HG03139 (cell line): ENCODE results near the gene ANKRD13C.
"Not testable (repeated sequence)": the region's sequence is repeated elsewhere in the genome, so short reads cannot be mapped to it uniquely, and the experiment has no call there.

ENCODE experiments used
- ATAC-seq: cut with Tn5 transposase; IDR thresholded peaks from one replicate; pipeline ENCODE4 v1.9.1; 2021; ENCODE audit not compliant: unreplicated experiment

ANKRD13C gene, protein sequence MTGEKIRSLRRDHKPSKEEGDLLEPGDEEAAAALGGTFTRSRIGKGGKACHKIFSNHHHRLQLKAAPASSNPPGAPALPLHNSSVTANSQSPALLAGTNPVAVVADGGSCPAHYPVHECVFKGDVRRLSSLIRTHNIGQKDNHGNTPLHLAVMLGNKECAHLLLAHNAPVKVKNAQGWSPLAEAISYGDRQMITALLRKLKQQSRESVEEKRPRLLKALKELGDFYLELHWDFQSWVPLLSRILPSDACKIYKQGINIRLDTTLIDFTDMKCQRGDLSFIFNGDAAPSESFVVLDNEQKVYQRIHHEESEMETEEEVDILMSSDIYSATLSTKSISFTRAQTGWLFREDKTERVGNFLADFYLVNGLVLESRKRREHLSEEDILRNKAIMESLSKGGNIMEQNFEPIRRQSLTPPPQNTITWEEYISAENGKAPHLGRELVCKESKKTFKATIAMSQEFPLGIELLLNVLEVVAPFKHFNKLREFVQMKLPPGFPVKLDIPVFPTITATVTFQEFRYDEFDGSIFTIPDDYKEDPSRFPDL

DNA sequence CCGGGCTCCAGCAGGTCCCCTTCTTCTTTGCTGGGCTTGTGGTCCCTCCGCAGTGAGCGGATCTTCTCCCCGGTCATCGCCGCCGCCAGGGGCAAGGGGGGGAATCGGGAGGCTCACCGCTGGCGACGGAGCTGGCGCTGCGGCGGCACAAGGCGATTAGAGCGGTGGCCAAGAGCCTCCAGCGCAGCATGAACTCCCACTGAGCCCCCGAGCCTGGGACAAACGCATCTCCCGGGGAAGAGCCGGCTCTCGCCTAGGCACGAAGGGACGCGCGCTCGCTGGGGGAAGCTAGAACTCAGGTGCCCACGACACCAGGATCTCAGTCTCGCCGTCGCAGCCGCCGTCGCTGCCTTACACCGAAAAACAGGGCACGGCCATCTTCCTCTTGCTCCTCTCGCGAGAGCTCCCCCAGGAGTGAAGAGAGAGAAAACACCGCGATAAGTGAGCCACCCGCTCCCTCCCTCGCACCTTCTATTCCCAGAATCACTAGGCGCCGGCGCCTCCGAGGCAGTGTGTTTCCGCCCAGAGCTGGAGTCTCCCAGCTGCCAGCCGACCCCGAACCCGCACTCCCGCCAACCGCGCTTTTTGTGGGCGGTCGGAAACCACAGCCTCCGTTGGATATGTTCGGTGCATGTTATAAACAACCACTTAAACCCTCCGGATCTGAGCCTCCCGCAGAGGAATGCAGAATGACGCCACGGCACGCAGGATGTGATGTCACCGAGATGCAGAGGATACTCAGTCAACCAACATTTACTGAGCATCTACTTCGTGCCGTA lies at the start of gene ANKRD13C:
ANKRD13C (minus strand) TSS at position 391 of the 779 bp plus-strand sequence; CDS start at position 77, 314 bp downstream.
- peak; percentile 95 for ATAC-seq

DNA sequence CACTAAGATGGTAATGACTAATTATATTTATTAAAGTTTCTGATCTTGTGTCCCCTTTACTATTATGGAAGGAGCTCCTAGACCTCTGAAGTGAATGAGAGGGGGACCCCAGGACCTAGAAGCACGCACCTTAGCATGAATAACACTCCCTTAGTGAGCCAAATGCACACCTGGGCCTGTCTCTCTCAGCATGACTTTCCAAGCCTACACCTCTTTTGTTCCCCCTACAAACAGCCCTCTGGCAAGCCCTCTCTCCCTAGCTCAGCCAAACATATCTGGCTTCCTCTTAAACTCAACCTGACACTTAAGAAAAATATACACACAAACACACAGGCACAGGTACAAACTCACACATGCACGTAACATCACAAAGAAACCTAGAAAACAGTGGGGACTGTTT lies 49.2 kb upstream of the ANKRD13C start:
- ATAC-seq = no peak

DNA sequence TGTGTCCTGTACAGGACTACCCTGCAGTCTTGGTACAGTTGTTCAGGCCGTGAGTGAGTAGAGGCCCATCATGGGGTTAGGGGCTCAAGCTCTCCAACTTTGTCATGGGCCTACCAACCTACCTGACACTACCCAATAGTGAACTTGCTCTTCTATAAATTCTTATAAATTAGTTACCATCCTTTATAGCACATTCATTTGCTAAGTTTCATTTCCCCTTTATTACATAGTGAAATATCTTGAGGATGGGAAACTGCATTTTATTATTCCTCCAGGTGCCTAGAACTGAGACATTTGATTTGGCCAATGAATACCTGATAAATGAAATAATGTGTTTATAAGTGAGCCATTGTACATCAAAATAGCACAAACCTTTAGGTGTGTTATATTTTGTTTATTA lies 47.5 kb upstream of the ANKRD13C start:
- no peak for ATAC-seq

DNA sequence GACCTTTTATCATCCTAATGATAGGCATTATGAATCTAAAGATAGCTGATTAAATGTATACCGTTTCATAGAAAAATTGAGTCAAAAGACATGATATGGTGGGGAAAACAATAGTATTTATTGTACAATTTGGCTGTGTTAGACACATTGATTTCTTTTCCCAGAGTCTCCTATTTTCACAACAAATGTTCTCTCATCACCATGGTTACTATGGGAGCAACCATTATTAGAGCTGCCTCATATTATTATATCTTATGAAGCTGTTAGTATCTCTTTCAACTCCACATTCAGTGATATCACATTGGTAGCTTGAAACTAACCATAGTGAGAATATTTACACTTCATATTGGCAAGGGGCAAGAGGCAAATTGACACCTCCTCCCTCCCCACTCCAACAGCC lies 45.8 kb upstream of the ANKRD13C start:
- ATAC-seq = no peak

DNA sequence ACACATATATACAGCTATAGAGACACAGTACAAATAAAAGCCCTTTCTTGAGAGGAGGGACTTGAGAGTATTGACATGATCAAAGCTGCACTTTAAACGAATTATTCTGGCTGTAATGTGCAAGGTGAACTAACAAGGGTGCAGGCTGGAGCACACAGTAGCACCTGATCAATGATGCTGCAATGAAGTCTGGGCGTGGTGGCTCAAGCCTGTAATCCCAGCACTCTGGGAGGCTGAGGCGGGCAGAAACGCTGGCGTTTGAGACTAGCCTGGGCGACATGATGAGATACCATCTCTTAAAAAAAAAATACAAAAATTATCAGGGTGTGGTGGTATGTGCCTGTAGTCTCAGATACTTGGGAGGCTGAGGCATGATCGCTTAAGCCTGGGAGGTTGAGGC lies 42.5 kb upstream of the ANKRD13C start:
- ATAC-seq = no peak

DNA sequence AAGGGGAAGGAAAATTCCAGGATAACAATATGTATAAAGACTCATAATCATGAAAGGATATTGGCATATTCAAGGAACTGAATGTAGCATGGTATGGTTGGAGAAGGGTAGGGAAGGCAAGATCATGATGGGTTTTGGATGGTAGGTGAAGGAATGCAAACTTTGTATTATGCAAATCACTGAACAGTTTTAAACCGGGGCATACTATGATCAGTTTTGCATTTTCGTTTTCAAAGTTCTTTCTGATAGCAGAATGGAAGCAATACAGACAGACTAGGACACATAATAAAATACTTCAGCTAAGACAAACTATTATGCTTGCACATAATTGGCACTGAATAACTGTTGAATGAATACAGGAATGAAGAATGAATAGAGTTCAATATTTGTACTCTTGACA lies 42.1 kb upstream of the ANKRD13C start:
- no peak for ATAC-seq

DNA sequence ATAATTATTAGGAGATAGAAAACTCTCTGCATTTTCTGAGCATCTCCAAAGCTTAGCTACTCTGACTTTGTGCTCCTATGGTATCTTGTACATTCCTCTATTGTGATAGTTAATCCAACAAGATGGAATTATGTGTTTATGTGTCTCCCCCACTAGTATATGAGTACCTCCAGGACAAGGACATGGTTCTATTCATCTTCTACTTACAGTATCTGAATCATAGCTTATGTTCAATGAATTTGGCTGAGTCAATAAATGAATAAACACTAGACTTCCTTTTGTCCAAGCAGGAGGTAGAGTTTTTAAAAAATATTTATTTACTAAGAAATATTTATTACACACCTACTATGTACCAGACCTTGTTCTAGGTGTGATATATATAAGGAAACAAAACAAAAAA lies 38.1 kb upstream of the ANKRD13C start:
- ATAC-seq = no peak

DNA sequence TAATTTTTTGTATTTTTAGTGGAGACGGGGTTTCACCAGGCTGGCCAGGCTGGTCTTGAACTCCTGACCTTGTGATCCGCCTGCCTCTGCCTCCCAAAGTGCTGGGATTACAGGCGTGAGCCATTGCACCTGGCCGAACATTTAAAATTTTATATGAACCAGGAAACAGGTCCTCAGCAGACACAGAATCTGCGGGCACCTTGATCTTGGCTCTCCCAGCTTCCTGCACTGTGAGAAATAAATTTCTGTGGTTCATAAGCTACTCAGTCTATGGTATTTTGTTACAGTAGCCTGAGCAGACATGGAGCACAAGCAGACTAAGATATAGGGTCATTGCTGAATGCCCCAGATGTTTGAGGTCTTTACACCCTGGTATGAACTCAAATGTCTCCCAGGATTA lies 33.0 kb upstream of the ANKRD13C start:
- no peak for ATAC-seq

DNA sequence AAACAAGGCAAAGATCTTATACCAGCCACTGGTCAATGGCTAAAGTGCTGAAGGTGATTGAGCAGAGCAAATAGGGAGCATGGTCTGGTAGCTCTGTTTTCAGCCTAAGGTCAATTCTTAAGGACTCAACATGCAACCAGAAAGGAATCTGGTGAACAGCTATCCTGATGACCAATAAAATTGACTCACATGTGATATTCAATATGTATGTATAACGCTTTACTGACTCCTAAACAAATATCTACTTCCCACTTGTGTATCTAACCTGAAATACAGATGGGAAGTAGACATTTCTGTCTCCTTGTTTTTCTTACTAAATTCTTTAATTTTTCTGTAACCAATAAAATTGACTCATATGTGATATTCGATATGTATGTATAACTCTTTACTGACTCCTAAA lies 31.6 kb upstream of the ANKRD13C start:
- ATAC-seq = no peak

DNA sequence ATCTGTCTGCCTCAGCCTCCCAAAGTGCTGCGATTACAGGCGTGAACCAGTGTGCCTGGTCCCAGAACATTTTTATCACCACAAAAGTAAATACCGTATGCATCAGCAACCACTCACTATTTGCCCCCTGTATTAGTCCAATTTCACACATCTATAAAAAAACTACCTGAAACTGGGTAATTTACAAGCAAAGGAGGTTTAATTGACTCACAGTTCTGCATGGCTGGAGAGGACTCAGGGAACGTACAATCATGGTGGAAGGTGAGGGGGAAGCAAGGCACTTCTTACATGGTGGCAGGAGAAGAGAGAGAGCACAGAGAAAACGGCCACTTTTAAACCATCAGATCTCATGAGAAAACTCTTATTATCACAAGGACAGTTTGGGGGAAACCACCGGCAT lies 31.0 kb upstream of the ANKRD13C start:
- ATAC-seq = no peak

DNA sequence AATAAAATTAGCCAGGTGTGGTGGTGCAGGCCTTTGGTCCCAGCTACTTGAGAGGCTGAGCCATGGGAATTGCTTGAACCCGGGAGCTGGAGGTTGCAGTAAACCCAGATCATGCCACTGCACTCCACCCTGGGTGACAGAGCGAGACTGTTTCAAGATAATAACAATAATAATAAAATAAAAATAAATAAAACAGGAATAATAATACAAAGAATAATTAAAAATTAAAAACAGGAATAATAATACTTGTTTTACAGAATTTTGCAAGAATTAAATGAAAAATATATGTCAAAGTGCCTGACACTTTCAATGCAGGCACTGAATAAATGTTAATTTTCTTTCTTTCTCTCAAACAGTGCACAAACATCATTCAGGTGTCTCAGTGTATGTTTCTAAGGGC lies 30.0 kb upstream of the ANKRD13C start:
- no peak for ATAC-seq

DNA sequence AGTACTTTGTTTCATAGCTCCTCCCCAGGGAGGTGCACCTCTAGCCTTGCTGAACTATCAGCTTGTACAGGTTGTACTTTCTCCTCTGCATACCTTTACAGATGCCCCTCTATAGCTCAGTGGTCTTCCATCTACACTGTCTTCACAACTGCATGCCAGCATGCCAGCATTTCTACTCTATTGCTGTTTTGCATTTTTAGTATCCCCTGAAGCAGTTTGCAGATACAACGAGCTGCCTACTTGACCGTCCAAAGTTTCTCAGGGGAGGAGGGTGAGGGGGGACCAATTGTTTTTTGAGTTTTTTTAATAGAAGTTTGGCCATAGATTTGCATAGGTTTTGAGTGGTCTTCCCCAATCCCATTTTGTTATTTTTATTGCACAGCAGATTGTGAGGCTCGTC lies 29.0 kb upstream of the ANKRD13C start:
- ATAC-seq = no peak

DNA sequence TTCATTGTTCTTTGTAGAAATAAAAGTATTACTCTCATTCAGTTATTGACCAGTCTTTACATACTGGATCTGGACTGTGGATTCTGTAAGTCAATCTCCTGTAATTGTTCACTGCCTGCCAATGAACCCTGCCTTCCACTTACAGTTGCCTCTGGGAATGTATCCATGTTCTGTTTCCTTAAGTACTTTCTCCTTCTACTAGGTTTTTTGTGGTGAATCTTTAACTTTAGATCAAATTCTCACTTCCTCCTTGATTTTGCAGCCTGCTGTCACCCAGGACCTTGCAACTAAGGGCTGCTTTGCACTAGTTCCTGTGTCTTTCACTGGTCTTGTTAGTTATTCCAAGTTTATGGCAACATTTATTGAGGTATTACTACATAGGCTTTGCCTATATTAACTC lies 28.2 kb upstream of the ANKRD13C start:
- ATAC-seq = peak; percentile 90

DNA sequence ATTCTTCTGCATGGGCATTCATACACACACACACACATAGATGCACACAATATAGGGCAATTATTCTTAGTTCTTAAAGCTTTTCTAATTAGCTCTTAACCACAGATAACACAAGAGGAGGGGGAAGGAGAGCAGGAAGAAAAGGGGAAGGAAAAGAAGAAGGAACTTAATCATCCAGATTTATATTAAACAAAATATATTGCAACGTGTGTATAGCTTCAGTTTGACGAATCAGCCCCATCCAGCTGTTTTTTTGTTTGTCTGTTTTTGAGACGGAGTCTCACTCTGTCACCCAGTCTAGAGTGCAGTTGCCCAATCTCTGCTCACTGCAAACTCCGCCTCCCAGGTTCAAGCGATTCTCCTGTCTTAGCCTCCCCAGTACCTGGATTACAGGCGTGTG lies 21.7 kb upstream of the ANKRD13C start:
- no peak for ATAC-seq

DNA sequence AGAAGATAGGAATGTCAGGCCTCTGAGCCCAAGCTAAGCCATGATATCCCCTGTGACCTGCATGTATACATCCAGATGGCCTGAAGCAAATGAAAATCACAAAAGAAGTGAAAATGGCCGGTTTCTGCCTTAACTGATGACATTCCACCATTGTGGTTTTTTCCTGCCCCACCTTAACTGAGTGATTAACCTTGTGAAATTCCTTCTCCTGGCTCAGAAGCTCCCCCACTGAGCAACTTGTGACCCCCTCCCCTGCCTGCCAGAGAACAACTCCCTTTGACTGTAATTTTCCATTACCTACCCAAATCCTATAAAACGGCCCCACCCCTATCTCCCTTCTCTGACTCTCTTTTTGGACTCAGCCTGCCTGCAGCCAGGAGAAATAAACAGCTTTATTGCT lies 19.1 kb upstream of the ANKRD13C start:
- ATAC-seq = not testable (repeated sequence)

DNA sequence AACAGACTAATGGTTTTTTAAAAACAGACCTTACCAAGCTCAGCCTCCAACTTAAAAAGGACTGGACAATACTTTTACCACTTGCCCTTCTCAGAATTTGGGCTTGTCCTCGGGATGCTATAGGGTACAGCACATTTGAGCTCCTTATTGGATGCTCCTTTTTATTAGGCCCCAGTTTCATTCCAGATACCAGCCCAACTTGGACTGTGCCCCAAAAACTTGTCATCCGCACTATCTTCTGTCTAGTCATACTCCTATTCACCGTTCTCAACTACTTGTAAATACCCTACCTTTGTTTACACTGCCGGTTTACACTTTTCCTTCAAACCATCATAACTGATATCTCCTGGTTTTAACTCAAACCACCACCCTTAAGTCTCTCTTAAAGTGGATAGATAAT lies 17.9 kb upstream of the ANKRD13C start:
- ATAC-seq = no peak

DNA sequence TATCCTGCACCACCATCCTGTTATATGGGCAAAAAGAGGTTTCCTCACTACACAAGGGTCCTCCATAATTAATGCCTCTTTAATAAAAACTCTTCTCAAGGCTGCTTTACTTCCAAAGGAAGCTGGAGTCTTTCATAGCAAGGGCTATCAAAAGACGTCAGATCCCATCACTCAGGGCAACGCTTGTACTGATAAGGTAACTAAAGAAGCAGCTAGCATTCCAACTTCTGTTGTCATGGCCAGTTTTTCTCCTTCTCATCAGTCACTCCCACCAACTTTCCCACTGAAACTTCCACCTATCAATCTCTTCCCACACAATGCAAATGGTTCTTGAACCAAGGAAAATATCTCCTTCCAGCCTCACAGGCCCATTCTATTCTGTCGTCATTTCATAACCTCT lies 17.1 kb upstream of the ANKRD13C start:
- ATAC-seq = not testable (repeated sequence)

DNA sequence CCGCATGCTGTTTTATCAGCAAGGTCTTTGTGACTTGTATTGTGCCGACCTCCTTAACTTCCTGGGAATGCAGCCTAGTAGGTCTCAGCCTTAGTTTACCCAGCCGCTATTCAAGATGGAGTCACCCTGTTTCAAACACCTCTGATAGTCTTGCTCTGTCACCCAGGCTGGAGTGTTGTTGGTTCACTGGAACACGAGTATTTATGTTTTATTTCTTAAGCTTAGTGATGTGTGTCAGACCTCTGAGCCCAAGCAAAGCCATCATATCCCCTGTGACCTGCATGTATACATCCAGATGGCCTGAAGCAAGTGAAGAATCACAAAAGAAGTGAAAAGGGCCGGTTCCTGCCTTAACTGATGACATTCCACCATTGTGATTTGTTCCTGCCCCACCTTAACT lies 12.9 kb upstream of the ANKRD13C start:
- ATAC-seq = not testable (repeated sequence)

DNA sequence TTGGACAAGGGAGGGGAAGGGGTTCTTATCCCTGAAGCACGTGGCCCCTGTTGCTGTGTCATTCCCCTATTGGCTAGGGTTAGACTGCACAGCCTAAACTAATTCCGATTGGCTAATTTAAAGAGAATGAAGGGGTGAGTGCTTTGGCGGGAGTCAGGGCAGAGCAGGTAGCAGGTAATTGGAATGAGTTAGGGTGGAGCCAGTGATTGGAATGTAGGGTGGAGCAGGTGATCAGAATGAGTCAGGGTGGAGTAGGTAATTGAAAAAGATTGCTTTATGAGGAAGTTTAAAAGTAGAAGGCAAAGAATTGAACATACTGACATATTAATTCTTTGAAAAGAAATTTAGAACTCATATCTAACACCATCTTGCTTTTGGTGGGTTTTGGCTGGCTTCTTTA lies 12.5 kb upstream of the ANKRD13C start:
- ATAC-seq = not testable (repeated sequence)

DNA sequence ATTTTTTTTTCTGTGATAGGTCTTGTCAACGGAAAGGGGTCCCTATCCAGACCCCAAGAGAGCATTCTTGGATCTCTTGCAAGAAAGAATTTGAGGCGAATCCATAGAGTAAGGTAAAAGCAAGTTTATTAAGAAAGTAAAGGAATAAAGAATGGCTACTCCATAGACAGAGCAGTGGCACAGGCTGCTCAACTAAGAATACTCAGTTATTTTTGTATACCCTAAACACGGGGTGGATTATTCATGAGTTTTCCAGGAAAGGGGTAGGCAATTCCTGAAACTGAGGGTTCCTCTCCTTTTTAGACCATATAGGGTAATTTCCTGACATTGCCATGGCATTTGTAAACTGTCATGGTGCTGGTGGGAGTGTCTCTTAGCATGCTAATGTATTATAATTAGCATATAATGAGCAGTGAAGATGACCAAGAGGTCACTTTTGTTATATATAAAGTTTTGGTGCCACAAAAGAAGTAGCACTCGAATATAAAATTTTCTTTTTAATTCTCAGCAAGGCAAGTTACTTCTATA lies 12.0 kb upstream of the ANKRD13C start:
- not testable (repeated sequence) for ATAC-seq

DNA sequence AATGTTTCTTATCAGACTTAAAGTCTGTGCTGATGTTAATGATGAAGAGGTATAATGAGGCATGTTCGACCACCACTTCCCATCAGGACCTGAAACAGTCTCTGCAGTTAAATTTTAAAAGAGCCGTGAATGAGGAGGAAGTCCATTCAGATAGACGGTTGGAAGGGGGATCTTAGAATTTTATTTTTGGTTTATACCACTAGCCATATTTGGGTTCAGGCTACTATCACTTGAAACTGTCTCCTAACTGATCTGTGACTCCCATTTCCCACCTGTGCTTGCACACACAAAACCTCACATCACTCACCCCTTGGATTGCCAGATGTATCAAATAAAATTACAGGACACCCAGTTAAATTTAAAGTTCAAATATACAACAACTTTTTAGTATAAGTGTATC lies 9.9 kb upstream of the ANKRD13C start:
- ATAC-seq = no peak
